ENCODE data around the gene TCF20.

- TF ChIP-seq CTCF (IDR thresholded peaks at IDR 0.05; ENCODE audit: poor library complexity) (no peak), EZH2phosphoT487 (IDR thresholded peaks at IDR 0.05; ENCODE audit: low read depth, severe bottlenecking, unreplicated experiment) (no peak), EZH2 (IDR thresholded peaks at IDR 0.05; ENCODE audit: borderline replicate concordance) (no peak)
These were observed 48.9 kb upstream of the TCF20 start for GRCh38 chr22:42319386-42319785.

Measured in hepatocyte (in vitro differentiated cells).